ENCODE results near the gene NACC1.

NACC1 gene

GRCh38 chr19:13150187-13150930, 32.3 kb downstream of the NACC1 start, which contains the start of the genes IER2 and STX10 (continued):
- no peak for TF ChIP-seq ZNF449 (tag by site-specific recombination; IDR thresholded peaks at IDR 0.05)
- peak; percentile 86 for TF ChIP-seq ZNF600 (tag by site-specific recombination; IDR thresholded peaks at IDR 0.05)
- peak; percentile 50; the same call in 1 of the 2 replicates for TF ChIP-seq ZBTB44 (tag by site-specific recombination; IDR thresholded peaks at IDR 0.05)
- no peak for TF ChIP-seq ZNF133 (tag by site-specific recombination; IDR thresholded peaks at IDR 0.05)
- TF ChIP-seq ZNF544 (tag by site-specific recombination; IDR thresholded peaks at IDR 0.05): no peak
- no peak for TF ChIP-seq ZNF211 (tag by site-specific recombination; IDR thresholded peaks at IDR 0.05; ENCODE audit: low read depth)
- TF ChIP-seq REPIN1 (tag by site-specific recombination; IDR thresholded peaks at IDR 0.05; ENCODE audit: low read depth): no peak
- TF ChIP-seq HOXC10 (CRISPR knock-in tag; IDR thresholded peaks at IDR 0.05): no peak
- no peak for TF ChIP-seq TSHZ1 (tag by site-specific recombination; IDR thresholded peaks at IDR 0.05; ENCODE audit: borderline replicate concordance)
- no peak for TF ChIP-seq ZNF157 (tag by site-specific recombination; IDR thresholded peaks at IDR 0.05)
- TF ChIP-seq ZNF112 (tag by site-specific recombination; IDR thresholded peaks at IDR 0.05): no peak
- TF ChIP-seq ZNF146 (tag by site-specific recombination; IDR thresholded peaks at IDR 0.05): no peak
- TF ChIP-seq HIC1 (tag by site-specific recombination; IDR thresholded peaks at IDR 0.05): no peak
- TF ChIP-seq ZBTB21 (tag by site-specific recombination; IDR thresholded peaks at IDR 0.05): peak; percentile 30
- no peak for TF ChIP-seq ZNF223 (tag by site-specific recombination; IDR thresholded peaks at IDR 0.05)
- peak; percentile 82 for TF ChIP-seq YY2 (tag by site-specific recombination; IDR thresholded peaks at IDR 0.05)
- TF ChIP-seq ZNF837 (tag by site-specific recombination; IDR thresholded peaks at IDR 0.05): no peak
- TF ChIP-seq ZNF169 (tag by site-specific recombination; IDR thresholded peaks at IDR 0.05): no peak
- TF ChIP-seq ZNF791 (tag by site-specific recombination; IDR thresholded peaks at IDR 0.05): no peak
- no peak for TF ChIP-seq AEBP2 (tag by site-specific recombination; IDR thresholded peaks at IDR 0.05; ENCODE audit: borderline replicate concordance)
- TF ChIP-seq ZNF585B (tag by site-specific recombination; IDR thresholded peaks at IDR 0.05): no peak
- peak; percentile 95 for TF ChIP-seq YY1 (tag by site-specific recombination; IDR thresholded peaks at IDR 0.05)
- TF ChIP-seq ZNF214 (tag by site-specific recombination; IDR thresholded peaks at IDR 0.05; ENCODE audit: borderline replicate concordance): no peak
- no peak for TF ChIP-seq ZNF623 (tag by site-specific recombination; IDR thresholded peaks at IDR 0.05)
- TF ChIP-seq MYNN (tag by site-specific recombination; IDR thresholded peaks at IDR 0.05; ENCODE audit: borderline replicate concordance): no peak
- no peak for TF ChIP-seq ZNF416 (tag by site-specific recombination; IDR thresholded peaks at IDR 0.05)
- 0 out of 2 replicates have a peak, but pooled peaks have one; percentile 5 for TF ChIP-seq ZNF2 (tag by site-specific recombination; IDR thresholded peaks at IDR 0.05)
- no peak for TF ChIP-seq ZNF292 (tag by site-specific recombination; IDR thresholded peaks at IDR 0.05; ENCODE audit: borderline replicate concordance, low read depth)
- no peak for TF ChIP-seq RBAK (tag by site-specific recombination; IDR thresholded peaks at IDR 0.05)
- no peak for TF ChIP-seq ZNF354C (tag by site-specific recombination; IDR thresholded peaks at IDR 0.05; ENCODE audit: borderline replicate concordance, low read depth)
- no peak for TF ChIP-seq ZNF514 (tag by site-specific recombination; IDR thresholded peaks at IDR 0.05)
